Measurements from ENCODE around the gene RPL22.
"Not testable (repeated sequence)": the region's sequence is repeated elsewhere in the genome, so short reads cannot be mapped to it uniquely, and the experiment has no call there.

RPL22 gene

GRCh38 chr1:6233376-6233775, 34.0 kb upstream of the RPL22 start:
- DNase-seq (ENCODE audit: low spot score), result no peak

- DNase-seq (ENCODE audit: low spot score), result no peak
These were observed 26.3 kb upstream of the RPL22 start for GRCh38 chr1:6225651-6226050.

- no peak for DNase-seq (ENCODE audit: low spot score)
These were observed 25.3 kb upstream of the RPL22 start for GRCh38 chr1:6224718-6225117.

- DNase-seq (ENCODE audit: low spot score), result no peak
These were observed 24.2 kb upstream of the RPL22 start for GRCh38 chr1:6223617-6224016.

GRCh38 chr1:6222636-6223035, 23.2 kb upstream of the RPL22 start:
- DNase-seq (ENCODE audit: low spot score), result no peak

- no peak for DNase-seq (ENCODE audit: low spot score)
These were observed 21.9 kb upstream of the RPL22 start for GRCh38 chr1:6221210-6221784.

GRCh38 chr1:6220236-6220635, 20.8 kb upstream of the RPL22 start:
- DNase-seq (ENCODE audit: low spot score), result no peak

GRCh38 chr1:6219641-6220040, 20.2 kb upstream of the RPL22 start:
- DNase-seq (ENCODE audit: low spot score), result not testable (repeated sequence)

GRCh38 chr1:6218375-6219164, 19.2 kb upstream of the RPL22 start:
- DNase-seq (ENCODE audit: low spot score), result no peak

- DNase-seq (ENCODE audit: low spot score), result no peak
These were observed 13.0 kb upstream of the RPL22 start for GRCh38 chr1:6212193-6212959.

GRCh38 chr1:6211731-6212130, 12.3 kb upstream of the RPL22 start:
- no peak for DNase-seq (ENCODE audit: low spot score)

GRCh38 chr1:6210591-6211355, 11.4 kb upstream of the RPL22 start:
- no peak for DNase-seq (ENCODE audit: low spot score)

DNA sequence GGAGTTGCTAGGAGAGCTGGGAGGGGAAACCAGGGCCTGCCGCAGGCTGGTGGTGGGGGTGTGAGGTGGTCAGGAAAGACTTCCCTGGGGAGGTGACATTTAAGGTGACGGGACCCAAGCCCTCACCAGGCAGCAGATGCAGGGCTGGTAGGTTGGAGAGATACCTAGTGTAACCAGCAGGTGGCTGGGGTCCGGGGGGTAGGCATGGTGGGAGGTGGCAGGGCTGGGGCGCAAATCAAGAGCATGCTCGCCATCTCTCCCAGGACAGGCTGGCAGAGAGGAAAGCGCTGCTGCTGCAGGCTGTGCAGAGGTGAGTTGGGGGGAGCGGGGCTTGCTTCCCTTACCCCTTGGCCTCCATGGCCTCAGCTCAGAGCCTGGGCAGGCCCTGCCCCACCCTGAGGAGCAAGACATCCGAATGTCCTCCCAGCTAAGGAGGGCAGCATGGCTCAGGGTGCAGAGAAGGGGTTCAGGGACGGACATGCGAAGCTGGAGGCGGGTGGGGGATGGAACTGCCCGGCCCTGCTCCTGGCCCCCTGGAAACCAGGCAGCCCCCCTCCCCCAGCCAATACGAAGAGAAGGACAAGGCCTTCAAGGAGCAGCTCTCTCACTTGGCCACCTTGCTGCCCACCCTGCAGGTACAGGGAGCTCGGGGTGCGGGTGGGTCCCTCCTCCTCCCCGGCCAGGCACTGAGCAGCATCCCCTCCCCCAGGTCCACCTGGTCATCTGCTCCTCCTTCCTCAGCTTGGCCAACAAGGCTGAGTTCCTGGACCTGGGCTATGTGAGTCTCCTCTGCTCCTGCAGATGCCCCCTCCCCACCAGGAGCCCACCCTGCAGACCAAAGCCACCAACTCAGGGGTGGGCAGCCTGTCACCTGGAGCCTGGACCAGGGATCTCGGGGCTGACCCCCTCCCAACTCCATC, 10.5 kb upstream of the RPL22 start:
- peak; percentile 42 for DNase-seq (ENCODE audit: low spot score)

DNA sequence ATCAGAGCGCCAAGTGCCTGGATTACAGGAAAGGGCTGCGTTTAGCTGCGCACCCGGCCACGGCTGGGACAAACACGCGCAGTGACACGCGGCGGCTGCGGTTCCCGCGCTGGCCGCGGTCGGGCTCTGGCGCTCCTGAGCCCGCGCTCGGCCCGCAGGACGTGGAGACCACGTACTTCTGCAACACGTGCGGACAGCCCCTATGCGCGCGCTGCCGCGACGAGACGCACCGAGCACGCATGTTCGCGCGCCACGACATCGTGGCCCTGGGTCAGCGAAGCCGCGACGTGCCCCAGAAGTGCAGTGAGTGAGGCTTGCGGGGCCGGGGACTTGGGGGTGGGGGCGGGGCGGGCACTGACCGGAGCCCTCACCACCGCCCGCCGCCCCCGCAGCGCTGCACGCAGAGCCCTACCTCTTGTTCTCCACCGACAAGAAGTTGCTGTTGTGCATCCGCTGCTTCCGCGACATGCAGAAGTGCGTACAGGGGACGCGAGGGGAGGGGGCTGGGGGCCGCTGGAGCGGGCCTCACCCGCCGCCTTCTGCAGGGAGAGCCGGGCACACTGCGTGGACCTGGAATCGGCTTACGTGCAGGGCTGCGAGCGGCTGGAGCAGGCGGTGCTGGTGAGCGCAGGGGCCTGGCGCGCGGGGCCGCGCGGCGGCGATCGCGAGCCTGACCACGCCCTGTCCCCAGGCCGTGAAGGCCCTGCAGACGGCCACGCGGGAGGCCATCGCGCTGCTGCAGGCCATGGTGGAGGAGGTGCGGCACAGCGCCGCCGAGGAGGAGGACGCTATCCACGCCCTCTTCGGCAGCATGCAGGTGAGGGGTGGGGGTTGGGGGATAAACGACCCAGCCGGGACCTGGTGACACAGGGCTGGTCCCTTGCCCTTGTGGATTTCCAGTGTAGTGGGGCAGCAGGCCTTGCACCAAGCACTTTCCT, 9.6 kb upstream of the RPL22 start:
- DNase-seq (ENCODE audit: low spot score), result peak; percentile 41

DNA sequence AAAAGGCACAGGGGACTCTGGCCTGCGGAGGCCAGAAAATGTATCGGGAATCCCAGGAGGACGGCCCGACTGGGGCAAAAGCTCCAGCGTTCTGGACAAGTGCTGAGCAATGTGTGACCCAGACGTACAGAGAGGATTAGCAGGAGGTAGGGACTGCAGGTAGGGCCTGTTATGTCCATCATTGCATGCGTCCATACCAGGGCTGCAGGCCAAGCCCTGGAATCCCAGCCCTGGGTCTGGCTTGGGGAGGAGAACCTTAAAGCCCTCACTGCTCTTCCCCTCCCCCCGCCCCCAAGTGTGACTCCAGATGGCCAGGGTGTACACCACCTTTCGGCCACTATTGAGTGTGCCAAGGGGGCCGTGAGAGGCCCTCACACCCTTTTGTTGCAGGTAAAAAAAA, 8.5 kb upstream of the RPL22 start:
- no peak for DNase-seq (ENCODE audit: low spot score)

DNA sequence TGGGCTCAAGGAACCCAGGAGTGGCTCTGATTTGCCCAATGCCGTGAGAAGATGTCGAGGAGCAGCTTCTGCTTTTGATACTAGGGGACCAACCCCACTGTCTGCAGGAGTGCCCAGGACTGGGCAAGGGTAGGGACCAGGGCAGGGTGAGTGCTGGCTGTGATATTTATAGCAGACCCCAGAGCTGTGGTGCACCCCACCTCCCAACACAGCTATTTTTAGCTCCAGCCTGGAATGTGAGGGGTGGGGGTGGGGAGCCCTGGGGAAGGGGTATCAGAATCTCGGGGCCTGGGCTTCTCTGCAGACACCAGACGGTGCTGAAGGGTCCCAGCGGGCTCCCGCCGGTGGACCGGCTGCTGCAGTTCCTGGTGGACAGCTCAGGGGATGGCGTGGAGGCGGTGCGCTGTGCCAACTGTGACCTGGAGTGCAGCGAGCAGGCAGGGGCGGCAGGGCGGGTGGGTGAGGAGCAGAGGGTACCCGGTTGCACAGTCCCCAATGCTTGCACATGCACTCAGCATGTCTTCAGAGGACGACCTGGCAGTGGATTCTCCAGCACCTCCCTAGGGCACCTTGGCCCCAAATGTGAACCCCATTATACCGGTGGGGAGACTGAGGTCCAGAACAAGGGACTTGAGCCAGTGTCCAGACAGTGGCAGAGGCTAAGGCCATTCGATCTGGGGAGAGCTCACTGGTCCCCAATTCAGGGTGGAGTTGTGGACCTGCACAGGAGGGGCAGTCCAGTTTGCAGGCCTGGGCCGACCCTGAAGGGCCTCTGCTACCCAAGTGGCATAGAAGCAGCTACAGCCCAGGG, 7.9 kb upstream of the RPL22 start:
- no peak for DNase-seq (ENCODE audit: low spot score)

GRCh38 chr1:6206520-6206855, 7.1 kb upstream of the RPL22 start:
- DNase-seq (ENCODE audit: low spot score), result no peak

DNA sequence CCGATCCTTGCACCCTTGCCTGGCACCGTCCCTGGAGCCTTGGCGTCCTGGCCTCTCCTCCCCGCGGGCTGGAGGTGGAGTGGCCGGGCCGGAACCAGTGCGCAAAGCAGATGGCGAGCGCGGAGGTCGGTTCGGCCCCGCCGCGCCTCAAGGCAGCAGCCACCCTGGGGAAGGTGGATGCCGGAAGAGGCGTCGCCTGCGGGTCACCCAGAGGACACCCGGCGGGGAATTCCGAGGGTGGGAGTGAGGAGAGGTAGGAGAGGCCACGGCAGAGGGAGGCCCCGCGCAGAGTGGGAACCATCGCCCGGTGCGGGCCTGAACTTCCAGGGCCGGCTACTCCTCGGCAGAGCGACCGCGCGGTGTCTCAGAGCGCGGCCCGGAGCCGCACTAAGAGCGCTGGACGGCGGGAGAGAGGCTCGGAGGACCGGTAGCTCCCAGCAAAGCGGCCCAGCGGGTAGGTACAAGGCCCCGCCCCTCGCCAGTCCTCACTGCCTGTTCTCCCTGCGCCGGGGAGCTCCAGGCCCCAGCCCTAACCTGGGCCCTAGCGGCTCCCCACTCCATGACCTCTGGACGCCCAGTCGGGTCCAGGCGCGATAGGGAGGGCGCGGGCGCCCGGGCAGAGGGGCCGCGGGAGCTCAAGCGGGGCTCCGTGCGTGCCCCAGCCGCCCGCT, 6.6 kb upstream of the RPL22 start, which contains the start of gene RNF207:
Gene RNF207 (plus strand): TSS at position 271 of the 671 bp plus-strand sequence. CDS start 417 bp downstream, outside the sequence.
- no peak for DNase-seq (ENCODE audit: low spot score)

DNA sequence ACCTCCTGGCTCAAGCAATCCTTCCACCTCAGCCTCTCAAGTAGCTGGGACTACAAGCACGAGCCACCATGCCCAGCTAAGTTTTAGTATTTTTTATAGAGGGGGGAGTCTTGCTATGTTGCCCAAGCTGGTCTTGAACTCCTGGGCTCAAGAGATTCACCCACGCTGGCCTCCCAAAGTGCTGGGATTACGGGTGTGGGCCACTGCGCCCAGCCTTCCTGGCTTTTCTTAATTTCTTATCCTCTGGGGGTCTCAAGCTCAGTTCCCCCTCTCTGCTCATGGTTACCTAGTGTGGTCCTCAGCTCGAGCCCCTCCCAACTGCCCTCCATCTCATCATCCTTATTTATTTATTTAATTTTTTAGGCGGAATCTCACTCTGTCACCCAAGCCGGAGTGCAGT, 2.9 kb upstream of the RPL22 start:
- DNase-seq (ENCODE audit: low spot score), result no peak

All from germinal center (tissue), 1 donor.